HCEC 1CT (cell line): ENCODE data around the gene DYNC2H1.

Experiments used
- DNase-seq: peaks from one replicate; pipeline ENCODE4 v3.0.0-alpha.2; 2017

DYNC2H1 gene

DNA sequence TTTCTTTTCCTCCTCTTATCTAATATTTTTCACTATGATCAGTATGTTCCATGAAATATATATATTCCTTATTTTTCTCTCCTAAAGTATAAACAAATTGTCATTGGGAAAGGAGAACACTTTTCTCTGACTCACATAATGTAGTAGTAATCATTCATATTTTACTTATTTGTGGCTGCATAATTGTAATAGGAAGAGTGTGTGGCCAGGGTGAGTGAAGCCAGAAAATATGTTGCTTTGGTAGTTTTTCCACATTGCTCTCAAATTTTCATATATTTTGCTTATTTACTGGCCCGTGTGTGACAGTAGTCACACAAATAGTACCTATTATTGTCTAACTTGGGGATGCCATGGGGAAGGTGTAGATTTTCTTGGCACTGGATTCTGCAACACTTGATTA is 172.1 kb downstream of the DYNC2H1 start:
- DNase-seq: peak; percentile 63

DNA sequence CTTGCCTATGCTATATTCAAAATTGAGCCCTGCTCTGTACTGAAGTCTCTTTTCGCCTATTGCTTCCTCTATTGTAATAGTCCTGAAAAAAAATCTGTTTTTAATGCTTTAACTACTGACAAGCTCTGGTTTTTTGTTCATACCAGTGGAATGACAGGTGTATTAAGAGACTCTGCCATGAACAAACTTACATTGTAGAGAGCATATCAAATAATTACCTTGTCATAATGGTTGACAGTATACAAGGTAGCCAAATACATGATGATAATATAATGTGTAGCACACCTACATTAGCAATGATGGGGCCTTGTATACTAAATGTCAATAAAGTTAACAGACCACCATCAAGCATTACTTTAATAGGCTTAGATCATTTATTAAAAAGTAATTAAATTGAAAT is 175.0 kb downstream of the DYNC2H1 start:
- DNase-seq: no peak

DNA sequence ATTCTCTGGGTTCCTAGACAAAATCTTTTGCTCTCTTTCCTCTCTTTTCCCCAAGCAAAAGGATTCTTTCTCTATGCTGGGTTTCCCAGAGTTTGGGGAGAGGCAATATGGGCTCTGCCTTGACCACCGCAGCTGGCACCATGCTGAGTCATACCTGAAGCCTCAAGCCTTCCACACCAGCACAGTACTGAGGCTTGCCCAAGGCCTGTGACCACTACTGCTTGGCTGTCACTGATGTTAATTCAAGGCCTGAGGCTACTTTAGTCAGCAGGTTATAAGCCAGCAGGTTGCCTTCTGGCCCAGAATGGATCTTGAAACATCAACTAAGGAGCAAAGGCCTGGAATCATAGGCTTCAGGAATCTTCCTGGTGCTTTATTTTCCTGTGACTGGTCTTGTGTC is 185.3 kb downstream of the DYNC2H1 start:
- DNase-seq: no peak

DNA sequence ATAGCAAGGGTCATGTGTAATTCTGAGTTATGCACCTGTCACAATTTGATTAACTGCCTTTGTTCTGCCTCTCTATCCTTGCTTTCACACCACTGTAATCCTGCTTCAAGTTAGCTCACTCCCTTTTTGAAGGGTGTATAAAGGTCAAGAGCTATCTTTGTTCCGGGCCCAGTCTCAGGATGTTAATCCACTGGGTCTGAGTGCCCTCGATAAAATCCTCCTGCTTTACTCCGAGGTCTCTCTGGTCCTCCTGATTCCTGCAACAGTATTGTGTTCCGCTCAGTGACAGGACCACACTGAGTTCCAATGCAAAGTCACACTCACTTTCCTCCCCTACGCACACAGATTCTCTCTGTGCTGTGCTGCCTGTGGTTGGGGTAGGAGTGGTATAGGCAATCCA is 186.5 kb downstream of the DYNC2H1 start:
- no peak for DNase-seq

DNA sequence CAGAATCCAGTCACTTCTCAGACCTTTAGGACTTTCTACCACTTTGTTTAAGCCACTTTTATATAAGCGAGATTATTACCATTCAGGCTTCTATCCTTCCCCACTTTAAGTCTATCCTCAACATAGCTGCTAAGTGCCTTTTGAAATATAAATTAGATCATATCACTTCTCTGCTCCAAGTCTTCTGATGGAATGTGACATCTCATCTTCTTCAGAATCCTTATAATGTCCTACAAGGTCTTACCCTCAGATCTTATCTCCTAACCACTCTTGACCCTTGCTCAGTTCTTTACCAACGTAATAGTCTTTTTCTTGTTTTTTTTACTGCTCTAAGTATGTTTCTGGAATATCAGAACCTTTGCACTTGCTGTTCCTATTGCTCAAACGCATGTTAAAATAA is 188.7 kb downstream of the DYNC2H1 start:
- DNase-seq: no peak

DNA sequence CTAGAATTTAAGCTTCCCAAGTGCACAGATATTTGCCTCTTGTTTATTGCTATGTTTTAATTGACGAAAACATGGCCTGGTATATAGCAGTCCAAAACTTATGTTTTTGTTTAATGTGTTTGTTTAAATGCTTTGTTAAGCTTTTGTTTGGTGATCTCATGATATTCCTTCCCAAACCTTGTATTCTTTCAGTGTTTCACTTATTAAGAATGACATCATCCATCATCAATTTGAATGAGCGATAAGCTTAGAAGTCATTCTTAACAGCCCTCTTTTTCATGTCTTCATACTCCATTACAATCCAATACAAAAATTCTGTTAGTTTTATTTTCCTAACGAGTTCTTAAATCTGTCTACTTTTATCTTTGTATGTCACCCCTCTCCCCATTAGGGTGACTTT is 206.0 kb downstream of the DYNC2H1 start:
- no peak for DNase-seq

DNA sequence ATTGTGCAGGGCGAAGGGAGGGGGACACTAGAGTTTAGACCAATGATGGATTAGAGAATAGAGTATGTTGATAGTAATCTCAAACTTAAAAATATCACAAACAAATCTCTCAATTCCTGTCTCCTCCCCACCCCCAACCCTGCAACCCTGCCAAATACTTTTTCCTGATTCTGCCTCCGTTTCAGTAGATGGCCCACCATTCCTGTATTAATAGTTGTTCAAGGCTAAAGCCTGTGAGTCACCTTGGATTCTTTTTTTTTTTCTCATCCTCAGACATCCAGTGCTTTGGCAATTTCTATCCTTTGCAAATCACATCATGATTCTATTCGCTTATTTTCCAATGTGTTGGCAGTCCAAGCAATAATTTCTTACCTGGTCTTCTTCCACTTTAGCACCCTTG is 207.9 kb downstream of the DYNC2H1 start:
- DNase-seq: peak; percentile 30

DNA sequence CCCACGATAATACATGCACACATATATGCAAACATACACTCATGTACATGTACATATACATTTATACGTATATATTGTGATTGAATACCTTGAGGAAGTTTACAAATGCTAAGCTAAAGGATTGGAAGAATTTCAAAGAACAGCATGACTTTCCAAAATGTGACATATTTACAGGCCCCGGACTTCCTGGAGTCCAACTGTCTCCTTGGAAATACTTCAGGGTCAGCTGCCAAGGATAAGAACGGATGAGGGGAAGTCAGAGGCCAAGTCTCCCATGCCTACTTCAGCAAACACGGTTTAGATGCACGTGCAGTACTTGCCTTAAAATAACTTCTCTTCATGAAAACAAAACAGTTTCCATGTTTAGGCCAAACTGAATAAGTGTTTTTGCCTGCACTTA is 213.6 kb downstream of the DYNC2H1 start:
- DNase-seq: no peak

DNA sequence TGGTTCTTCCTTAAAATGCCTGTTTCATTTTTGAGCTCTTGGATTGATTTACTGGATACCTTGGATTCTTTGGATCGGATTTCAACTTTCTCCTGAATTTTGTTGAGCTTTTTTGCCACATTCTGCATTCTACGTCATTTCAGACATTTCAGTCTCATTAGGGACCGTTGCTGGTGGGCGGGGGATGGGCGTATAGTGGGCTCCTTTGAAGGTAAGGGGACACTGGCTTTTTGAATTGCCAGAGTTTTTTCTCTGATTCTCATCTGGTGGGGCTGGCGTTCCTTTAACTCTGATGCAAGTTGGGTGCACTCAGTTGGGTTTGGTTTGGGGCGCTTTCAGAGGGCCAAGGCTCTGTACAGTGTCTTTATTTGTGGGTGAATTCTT is 216.5 kb downstream of the DYNC2H1 start:
- no peak for DNase-seq

DNA sequence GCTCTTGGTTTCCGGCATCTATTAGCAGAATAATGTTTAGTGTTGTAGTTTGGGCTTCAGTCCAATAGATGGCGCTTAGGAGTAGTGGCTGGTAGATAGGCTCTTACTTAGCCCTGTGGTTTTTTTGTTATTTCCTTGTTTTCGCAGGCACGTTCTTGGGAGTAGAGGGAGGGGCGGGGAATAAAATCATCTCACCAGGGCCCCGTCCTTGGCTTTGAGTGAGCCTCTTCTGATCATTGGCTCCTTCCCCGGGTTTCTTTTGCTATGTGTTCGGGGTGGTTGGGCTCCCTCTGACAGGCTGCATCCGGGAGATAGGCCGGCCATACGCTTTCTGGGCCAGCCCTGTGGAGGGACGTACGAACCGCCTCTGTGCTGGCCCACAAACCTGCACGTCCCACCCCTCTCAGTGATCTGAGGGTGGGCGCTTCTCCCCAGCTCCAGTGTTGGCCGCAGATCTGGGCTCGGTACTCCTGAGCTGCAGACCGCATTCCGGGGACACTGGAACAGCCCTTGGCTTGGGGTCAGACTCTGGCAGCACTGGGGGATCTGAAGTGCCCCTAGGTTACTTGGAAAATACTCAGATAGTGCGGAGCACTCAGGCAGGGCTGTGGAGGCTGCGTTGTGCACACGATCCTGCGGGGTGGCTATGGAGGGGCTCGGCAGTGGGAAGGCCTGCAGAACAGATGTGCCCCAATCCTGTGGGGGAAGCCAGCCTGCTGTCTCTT is 217.0 kb downstream of the DYNC2H1 start:
- DNase-seq: peak; percentile 74

DNA sequence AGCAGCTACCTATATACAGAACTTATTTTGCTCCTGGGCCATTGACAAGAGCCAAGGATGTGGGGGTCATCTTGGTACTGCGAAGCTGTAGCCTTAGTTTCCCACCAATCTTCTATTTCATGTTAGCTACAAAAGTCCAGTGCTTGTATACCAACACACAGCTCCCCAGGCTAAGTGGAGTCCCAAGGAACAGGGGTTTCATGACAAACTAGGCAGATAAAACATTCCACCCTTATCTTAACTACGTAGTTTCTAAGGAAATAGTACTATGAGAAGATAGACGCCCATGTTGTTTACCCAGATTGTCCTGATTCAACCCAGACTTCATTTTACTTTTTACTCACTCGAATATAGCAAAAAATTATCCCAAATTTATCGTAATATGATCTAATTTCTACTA is 218.5 kb downstream of the DYNC2H1 start:
- DNase-seq: no peak

DNA sequence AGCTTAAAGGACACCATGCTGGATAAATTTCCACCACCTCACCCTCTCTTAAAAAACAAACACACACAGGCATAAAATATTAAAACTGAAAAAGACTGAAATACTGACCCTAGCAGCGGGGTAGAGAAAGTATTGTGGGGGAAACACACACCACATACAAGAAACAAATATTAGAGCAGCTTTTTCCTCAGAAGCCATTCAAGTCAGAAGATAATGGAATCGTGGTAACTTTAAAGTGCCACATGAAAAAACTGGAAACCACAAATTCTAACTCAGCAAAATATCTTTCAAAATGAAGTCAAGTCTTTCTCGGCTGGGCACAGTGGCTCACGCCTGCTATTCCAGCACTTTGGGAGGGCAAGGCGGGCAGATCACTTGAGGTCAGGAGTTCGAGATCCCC is 223.2 kb downstream of the DYNC2H1 start:
- DNase-seq: no peak

DNA sequence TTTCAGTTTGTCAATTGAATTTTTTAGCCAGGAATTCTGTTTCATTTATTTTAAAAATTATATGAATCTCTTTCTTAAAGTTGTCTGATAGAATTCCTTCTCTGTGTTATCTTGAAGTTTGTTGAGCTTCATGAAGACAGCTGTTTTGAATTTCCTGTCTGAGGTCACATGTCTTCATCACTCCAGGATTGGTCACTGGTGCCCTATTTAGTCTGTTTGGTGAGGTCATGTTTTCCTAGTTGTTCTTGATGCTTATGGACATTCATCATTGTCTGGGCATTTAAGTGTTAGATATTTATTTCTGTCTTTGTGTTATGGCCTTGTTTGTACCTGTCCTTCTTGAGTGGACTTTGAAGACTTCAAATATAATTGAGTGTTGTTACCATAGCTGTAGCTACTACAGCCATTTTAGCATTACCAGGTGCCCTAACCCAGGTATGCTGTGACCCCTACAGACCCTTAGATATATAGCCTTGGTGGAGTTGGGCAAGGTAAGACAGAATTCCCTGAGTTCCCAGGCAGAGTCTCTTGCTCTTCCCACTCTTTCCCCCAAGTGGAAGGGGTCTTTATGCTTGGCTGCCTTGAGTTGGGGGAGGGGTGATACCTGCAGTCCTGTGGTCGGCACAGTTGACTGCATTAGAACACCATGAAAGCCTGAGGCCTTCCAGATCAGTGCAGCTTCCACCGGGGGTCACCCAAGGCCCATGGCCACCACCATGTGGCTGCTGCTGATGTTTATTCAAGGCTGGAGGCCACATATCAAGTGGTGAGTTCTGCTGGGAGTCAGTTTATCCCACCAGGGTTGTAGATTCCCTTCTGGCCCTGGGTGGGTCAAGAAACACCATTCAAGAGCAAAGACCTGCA is 229.6 kb downstream of the DYNC2H1 start:
- DNase-seq: peak; percentile 71

DNA sequence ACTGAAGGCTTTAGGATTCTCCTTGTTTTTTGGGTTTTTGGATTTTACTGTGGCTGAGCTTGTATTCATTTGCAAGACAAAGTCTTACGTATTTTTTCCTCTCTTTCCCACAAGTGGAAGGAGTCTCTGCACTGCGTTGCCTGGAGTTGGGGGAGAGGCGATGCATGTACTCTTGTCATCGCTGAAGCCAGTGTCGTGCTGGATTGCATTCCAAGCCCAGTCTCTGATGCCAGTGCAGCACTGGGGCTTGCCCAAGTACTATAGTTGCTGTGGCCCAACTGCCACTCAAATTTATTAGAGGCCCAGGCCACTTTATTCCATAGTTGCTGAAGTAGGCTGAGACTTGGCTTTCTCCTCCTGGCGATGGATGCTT is 230.2 kb downstream of the DYNC2H1 start:
- no peak for DNase-seq

DNA sequence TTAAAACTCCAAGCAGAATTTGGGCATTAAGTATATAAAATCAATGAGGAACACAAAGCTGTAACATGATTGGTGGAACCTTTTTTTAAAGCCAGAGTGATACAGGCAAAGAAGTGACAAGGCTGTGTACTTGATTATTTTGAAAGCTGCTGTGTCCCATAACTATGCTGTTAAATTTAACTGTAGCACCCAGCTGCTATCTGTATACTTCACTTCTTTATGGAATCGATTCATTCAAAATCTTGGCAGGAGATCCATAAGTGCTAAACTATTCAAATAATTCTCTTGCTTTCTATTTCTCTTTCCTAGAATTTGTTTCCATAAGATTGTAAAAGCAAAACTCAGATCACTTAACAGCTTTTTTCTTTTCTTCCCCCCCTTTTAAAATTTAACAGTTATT is 231.7 kb downstream of the DYNC2H1 start:
- DNase-seq: no peak

DNA sequence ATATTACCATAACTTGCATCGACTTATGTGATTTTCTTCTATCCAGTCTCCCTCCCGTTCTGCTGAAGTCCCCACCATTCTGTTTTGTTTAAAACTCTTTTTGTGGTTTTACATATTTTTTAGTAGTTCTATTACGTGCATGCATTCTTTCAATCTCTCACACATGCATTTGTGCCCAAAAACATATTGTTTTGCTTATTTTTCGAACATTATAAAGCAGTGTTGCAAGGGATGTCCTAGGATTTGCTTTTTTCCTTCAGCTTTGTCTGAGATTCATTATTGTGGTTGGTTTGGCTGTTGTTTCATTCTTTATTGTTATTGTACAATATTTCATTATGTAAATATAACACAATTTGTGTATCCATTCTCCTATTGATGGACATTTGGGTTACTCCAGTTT is 235.7 kb downstream of the DYNC2H1 start:
- no peak for DNase-seq

DNA sequence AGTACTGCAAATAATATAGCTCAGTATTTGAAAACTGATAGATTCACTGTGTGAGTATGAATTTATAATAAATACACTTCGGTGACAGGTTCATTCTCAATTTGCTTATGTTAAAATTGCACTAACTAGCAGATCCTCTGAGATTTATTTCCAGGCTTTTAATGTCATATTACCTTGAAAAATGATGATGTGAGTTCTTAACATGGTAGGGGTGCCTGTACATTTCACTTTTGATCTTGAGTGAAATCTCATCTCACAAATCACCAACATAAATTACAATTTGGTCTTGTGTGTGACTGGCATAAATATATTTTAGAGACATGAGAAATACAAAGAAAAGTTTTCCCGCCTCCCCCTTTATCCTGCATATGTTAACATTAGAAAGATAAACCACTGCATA is 240.4 kb downstream of the DYNC2H1 start:
- DNase-seq: no peak

DNA sequence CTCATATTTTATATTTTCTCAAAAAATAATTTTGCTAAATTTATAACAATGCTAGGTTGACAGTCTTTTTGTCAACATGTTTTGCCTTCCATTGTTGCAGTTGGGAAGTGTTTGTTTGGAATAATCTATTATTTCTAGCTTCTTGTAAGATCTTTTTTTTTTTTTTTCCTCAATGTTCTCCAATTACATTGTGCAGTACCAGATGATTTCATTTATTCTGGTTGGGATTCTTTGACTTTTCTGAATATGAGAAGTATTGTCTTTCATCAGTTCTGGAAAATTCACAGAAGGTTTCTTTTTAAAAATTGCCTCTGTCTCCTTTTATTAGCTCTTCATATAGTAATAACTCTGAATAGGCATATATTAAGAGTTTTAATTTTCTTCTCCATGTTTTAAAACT is 245.4 kb downstream of the DYNC2H1 start:
- DNase-seq: no peak

DNA sequence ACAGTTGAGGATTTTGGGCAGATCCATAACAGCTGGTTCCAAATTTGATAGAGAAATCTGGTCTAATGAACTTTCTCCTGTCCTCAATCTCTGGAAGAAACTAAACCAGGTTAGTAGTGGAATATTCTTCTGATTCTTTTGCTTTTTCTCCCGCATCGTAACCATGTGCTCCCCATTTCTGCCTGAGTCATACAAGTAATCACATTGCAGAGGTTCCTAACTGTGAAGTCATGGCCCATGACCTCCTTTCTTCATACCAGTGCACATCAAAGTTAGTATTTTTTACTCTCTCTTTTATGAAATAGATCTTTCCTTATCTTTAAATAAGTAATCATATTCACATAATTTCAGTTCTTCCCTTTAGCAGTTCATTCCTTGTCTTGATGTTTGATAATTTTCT is 249.0 kb downstream of the DYNC2H1 start:
- peak; percentile 83 for DNase-seq

DNA sequence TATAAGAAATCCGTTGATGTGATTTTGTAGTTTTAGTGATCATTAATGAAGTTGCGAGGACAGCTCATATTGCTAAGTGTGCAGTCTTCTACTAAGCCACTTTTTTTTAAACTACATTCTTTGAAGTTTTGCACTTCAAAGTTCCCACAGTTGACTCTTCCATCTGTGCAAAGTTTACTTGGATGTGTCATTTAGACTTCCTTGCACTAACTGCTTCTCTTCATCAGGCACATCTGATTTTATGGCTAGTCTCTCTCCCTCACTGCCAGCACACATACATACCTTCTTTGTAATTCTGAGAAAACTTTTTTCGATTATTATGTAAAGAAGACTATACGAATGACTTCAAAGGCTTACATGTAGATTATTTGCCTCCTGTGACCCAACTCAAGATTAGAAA is 250.0 kb downstream of the DYNC2H1 start:
- DNase-seq: peak; percentile 46

DNA sequence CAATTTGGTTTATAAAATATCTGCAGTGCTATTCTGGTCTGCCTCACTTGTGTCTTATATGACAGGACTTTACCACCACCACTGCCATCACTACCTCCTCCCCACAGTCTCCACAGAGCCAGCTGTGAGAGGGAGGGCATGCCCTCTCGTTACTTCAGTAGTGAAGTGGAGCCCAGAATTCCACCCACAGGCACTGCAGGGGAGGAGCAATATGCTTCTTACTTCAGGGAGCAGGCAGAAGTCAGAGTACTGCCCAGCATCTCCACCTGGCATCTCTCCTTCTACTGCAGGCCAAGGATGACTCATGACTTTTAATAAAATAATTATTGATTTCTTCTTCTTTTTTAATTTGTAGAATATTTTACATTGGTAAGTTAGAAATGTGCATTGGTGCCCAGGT is 255.5 kb downstream of the DYNC2H1 start:
- no peak for DNase-seq

DNA sequence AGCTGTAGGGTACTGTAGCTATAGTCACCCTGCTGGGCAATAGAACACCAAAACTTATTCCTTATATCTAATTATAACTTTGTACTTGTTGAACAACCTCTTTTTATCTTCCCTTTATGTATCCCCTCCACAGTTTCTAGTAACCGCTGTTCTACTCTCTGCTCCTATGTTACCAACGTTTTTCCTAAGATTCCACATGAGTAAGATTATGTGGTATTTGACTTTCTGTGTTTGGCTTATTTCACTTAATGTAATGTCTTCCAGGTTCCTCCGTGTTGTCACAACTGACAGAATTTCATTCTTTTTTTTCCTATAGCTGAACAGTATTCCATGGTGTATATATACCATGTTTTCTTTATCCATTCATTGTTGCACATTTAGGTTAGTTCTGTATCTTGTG is 258.4 kb downstream of the DYNC2H1 start:
- no peak for DNase-seq

DNA sequence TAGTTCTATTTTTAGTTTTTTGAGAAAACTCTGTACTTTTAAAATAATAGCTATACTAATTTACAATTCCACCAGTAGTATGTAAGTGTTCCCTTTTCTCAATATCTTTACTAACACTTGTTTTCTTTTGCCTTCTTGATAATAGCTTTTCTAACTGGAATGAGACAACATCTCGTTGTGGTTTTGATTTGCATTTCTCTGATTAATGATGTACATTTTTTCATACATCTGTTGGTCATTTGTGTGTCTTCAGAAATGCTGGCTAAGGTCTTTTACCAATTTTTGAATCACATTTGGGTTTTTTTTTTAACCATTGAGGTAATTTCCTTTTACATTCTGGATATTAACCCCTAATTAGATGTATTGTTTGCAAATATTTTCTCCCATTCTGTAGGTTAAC is 258.9 kb downstream of the DYNC2H1 start:
- no peak for DNase-seq

DNA sequence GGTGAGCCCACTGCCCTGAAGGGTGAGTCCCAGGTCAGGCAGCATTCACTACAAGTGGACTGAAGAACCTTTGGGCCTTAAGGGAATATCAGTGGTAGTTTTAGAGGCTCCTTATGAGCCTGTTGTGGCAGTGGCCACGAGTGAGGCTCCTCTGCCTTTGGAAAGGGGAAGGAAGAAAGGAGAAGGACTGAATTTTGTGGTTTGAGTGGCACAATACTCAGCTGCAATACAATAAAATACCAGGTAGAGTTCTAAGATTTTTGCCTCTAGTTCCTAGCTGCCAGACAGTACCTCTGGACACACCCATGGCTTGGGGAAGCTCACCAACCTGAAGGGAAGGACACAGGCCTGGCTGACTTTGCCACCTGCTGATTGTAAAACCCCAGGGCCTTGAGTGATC is 260.9 kb downstream of the DYNC2H1 start:
- no peak for DNase-seq

DNA sequence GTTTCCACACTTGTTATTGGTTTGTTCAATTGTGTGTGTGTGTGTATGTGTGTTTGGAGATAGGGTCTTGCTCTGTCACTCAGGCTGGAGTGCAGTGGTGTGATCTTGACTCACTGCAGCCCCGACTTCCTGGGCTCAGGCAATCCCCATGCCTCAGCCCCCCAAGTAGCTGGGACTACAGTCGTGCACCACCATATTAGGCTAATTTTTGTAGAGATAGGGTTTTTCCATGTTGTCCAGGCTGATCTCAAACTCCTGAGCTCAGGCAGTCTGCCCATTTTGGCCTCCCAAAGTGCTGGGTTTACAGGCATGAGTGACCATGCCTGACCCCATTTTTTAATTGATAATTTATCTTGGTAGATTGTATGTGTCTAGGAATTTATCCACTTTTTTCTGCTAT is 263.7 kb downstream of the DYNC2H1 start:
- DNase-seq: no peak
